Calu3 (cell line): Measurements from ENCODE around the gene PLEKHA4. TPM values are rescaled to one million over a fixed set of nuclear protein-coding genes. Genes with fewer than 3 reads are reported as not detected.
A peak's percentile ranks its signal among the peaks of the same experiment; 100 is the strongest.

Source experiments
- BruUV-seq: library from RNA; stranded (reverse); fragments of 400-500 nt; replicated peaks from 2 replicates; lab custom pipeline; 2021; lab: Mats Ljungman, UMichigan
- CTCF ChIA-PET: fragments of 300-600 bp; sonication (Branson Sonifier 250); formaldehyde crosslinking; loops from one replicate; lab custom pipeline; 2022; ENCODE audit warnings: antibody characterized with exemption; lab: Charles Lee
- DNase-seq: peaks from one replicate; pipeline ENCODE4 v3.0.0; 2022
- H3K27ac Mint-ChIP-seq: one replicate; pipeline ENCODE4 v1.8.0; 2022; ENCODE audit warnings: mixed read lengths; ENCODE audit not compliant: unreplicated experiment
- H3K27me3 Mint-ChIP-seq: one replicate; pipeline ENCODE4 v1.8.0; 2022; ENCODE audit warnings: mixed read lengths; ENCODE audit not compliant: unreplicated experiment
- H3K36me3 Mint-ChIP-seq: one replicate; pipeline ENCODE4 v1.8.0; 2022; ENCODE audit warnings: mild to moderate bottlenecking, moderate library complexity, mixed read lengths; ENCODE audit not compliant: insufficient read depth, unreplicated experiment
- H3K4me1 Mint-ChIP-seq: one replicate; pipeline ENCODE4 v1.8.0; 2022; ENCODE audit warnings: mild to moderate bottlenecking, low read depth, mixed read lengths; ENCODE audit not compliant: unreplicated experiment
- H3K4me3 Mint-ChIP-seq: one replicate; pipeline ENCODE4 v1.8.0; 2022; ENCODE audit warnings: mild to moderate bottlenecking, low read depth, moderate library complexity, mixed read lengths; ENCODE audit not compliant: unreplicated experiment
- H3K9me3 Mint-ChIP-seq: one replicate; pipeline ENCODE4 v1.8.0; 2022; ENCODE audit warnings: low read depth, mixed read lengths; ENCODE audit not compliant: unreplicated experiment
- intact Hi-C: fragments of 100-400 bp; cut with micrococcal nuclease; formaldehyde crosslinking; loops from one replicate; pipeline ENCODE4 v1.10.0; 2022; ENCODE audit not compliant: unreplicated experiment
- total RNA-seq: library from RNA; stranded (reverse); gene quantifications from 2 replicates; pipeline ENCODE4 v1.2.3, GENCODE V29; 2022
- TF ChIP-seq, protein P1 (sequence below): fragments of 200-600 bp; IDR thresholded peaks from one replicate; pipeline ENCODE4 v1.8.0; 2022; ENCODE audit warnings: antibody characterized with exemption; ENCODE audit not compliant: unreplicated experiment

Gene PLEKHA4
- total RNA-seq, 1 experiment from 2014 or later = 57.6 TPM

DNA sequence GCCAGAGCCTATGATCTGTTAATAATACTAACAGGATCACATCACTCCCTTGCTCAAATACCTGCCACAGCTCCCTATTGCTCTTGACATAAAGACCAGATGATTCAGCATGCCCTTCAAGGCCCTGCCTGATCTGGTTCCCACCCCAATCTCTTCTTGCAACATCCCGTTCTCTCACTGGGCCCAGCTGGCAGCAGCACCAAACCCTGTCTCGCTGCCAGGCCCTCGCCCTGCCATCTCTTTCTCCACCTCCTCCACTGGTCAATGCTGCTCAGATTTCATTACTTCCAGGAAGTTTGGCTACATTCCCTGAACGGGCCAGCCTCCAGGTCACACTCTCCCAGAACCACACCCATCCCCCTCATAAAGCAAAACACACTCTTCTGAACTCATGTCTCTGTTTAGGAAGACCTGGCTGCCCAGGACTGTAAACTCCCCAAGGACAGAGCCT, 49.0 kb downstream of the PLEKHA4 start:
- TF ChIP-seq, protein P1, sequence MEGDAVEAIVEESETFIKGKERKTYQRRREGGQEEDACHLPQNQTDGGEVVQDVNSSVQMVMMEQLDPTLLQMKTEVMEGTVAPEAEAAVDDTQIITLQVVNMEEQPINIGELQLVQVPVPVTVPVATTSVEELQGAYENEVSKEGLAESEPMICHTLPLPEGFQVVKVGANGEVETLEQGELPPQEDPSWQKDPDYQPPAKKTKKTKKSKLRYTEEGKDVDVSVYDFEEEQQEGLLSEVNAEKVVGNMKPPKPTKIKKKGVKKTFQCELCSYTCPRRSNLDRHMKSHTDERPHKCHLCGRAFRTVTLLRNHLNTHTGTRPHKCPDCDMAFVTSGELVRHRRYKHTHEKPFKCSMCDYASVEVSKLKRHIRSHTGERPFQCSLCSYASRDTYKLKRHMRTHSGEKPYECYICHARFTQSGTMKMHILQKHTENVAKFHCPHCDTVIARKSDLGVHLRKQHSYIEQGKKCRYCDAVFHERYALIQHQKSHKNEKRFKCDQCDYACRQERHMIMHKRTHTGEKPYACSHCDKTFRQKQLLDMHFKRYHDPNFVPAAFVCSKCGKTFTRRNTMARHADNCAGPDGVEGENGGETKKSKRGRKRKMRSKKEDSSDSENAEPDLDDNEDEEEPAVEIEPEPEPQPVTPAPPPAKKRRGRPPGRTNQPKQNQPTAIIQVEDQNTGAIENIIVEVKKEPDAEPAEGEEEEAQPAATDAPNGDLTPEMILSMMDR = no peak
- Mint-ChIP-seq H3K4me3 (peak overlapping the region; percentile 0), H3K27me3 (no peaks in the 10 kb centered on the region), H3K4me1 (peaks cover 11% of the 10 kb centered on the region), H3K27ac (peak overlapping the region; percentile 46), H3K9me3 (no peaks in the 10 kb centered on the region), H3K36me3 (peaks cover 3% of the 10 kb centered on the region)
- no TSS peak for BruUV-seq
- intact Hi-C loops = no loop called here
- peak; percentile 83 for DNase-seq
- CTCF ChIA-PET = interaction anchor here (1.1 kb wide), 1 partner anchor 13 kb away, joined by 3 read pairs; no protein-coding TSS in a partner anchor

DNA sequence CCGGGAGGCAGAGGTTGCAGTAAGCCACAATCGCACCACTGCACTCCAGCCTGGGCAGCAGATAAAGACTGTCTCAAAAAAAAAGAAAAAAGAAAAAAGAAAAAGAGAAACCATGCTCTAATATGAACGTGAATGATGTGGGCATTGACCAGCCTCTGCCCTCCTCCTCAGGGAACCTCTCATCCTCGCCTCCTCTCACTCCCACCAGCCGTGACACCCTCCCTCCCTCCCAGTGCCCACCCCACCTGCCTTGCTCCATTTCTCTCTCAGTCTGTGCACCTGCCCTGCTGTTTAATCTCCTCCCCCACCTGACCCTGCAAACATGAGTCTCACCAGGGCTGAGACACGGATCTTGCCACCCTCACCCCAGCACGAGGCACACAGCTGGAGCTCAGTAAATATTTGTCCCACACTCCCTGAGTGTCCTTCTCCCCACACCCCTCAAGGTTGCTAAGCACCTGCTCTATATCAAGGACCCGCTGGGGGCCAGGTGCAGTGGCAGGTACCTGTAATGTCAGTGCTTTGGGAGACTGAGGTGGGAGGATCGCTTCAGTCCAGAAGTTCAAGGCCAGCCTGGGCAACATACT, 50.1 kb downstream of the PLEKHA4 start:
- BruUV-seq = no TSS peak
- no peaks in the 10 kb centered on the region for H3K36me3 Mint-ChIP-seq
- no peak for DNase-seq
- H3K9me3 Mint-ChIP-seq = no peaks in the 10 kb centered on the region
- H3K4me1 Mint-ChIP-seq = peaks cover 11% of the 10 kb centered on the region
- no peak overlapping the region for H3K4me3 Mint-ChIP-seq
- CTCF ChIA-PET = no interaction called here
- no peak overlapping the region for H3K27ac Mint-ChIP-seq
- TF ChIP-seq, protein P1 = no peak
- intact Hi-C loops = no loop called here
- no peaks in the 10 kb centered on the region for H3K27me3 Mint-ChIP-seq

DNA sequence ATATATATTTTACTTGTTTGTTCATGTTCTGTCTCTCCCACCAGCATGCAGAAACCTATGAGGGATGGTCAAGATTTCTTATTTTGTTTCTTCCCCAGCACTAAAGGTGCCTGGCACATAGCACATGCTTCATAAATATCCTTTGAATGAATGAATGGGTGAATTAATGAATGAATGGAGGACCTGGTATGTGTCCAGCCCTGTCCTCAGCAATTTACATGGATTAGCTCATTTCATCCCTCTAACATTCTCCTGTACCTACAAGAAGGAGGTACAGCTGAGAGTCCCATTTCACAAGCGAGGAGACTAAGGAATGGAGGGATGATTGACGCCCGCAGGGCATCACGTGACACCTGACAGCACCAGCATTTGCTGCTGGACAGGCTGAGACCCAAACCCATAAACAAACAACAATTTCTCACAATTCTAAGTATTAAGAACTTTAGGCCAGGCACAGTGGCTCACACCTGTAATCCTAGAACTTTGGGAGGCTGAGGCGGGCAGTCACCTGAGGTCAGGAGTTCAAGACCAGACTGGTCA, 50.8 kb downstream of the PLEKHA4 start:
- CTCF ChIA-PET = no interaction called here
- TF ChIP-seq, protein P1 = no peak
- no peak for DNase-seq
- intact Hi-C loops = no loop called here
- peaks cover 2% of the 10 kb centered on the region for H3K36me3 Mint-ChIP-seq
- no peaks in the 10 kb centered on the region for H3K9me3 Mint-ChIP-seq
- H3K4me3 Mint-ChIP-seq = no peak overlapping the region
- peaks cover 11% of the 10 kb centered on the region for H3K4me1 Mint-ChIP-seq
- no TSS peak for BruUV-seq
- H3K27ac Mint-ChIP-seq = no peak overlapping the region
- H3K27me3 Mint-ChIP-seq = no peaks in the 10 kb centered on the region

DNA sequence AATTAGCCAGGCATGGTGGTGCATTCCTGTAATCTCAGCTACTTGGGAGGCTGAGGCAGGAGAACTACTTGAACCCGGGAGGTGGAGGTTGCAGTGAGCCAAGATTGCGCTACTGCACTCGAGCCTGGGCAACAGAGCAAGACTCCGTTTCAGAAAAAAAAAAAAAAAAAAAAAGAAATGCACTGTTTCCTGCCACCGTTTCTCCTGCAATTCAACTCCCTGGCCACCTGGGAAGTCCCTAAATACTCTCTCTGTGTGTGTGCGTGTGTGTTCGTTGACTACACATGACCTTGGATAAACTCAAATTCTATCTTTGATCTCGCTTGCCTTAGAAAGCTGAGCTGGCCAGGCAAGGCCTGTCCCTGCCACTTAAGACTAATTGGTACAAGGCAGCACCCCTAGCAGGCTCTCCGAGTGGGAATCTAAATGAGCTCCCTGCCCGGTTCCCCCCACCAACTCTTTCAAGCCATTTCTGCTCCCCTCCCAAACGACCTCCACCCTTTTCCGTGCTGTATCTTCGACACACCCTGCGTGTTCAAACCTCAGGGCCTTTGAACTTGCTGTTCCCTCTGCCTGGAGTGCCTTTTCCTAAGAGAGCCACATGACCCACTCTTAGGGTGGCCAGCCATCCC, 52.4 kb downstream of the PLEKHA4 start:
- TF ChIP-seq, protein P1 = no peak
- Mint-ChIP-seq H3K4me1 (peaks cover 11% of the 10 kb centered on the region), H3K27me3 (no peaks in the 10 kb centered on the region), H3K36me3 (peaks cover 19% of the 10 kb centered on the region), H3K9me3 (no peaks in the 10 kb centered on the region), H3K27ac (no peak overlapping the region), H3K4me3 (peak overlapping the region; percentile 24)
- peak; percentile 27 for DNase-seq
- BruUV-seq = no TSS peak
- intact Hi-C loops = no loop called here
- CTCF ChIA-PET = no interaction called here
